ENCODE measurements around the gene PDGFD.

GRCh38 chr11:104163100-104164027, 583 bp downstream of the PDGFD start:
- TF ChIP-seq, protein P1, sequence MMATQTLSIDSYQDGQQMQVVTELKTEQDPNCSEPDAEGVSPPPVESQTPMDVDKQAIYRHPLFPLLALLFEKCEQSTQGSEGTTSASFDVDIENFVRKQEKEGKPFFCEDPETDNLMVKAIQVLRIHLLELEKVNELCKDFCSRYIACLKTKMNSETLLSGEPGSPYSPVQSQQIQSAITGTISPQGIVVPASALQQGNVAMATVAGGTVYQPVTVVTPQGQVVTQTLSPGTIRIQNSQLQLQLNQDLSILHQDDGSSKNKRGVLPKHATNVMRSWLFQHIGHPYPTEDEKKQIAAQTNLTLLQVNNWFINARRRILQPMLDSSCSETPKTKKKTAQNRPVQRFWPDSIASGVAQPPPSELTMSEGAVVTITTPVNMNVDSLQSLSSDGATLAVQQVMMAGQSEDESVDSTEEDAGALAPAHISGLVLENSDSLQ (IDR thresholded peaks at IDR 0.05): no peak
- TF ChIP-seq CTBP1 (IDR thresholded peaks at IDR 0.05; ENCODE audit: borderline replicate concordance): no peak
